Type B pancreatic cell (in vitro differentiated cells): Measurements from ENCODE around the gene B4GALT1. TPM values are rescaled to one million over a fixed set of nuclear protein-coding genes. Genes with fewer than 3 reads are reported as not detected.

Experiments used
- DNase-seq: peaks from one replicate; pipeline ENCODE4 v3.0.0; 2021; ENCODE audit warnings: mixed read lengths; ENCODE audit not compliant: unreplicated experiment; ENCODE audit errors: extremely low spot score
- H3K27ac Mint-ChIP-seq: 2 replicates; pipeline ENCODE4 v1.8.0; 2021; ENCODE audit warnings: mild to moderate bottlenecking, mixed read lengths
- H3K27me3 Mint-ChIP-seq: 2 replicates; pipeline ENCODE4 v1.8.0; 2021; ENCODE audit warnings: mixed read lengths
- H3K36me3 Mint-ChIP-seq: 2 replicates; pipeline ENCODE4 v1.8.0; 2021; ENCODE audit warnings: mixed read lengths
- H3K4me1 Mint-ChIP-seq: one replicate; pipeline ENCODE4 v1.8.0; 2021; ENCODE audit warnings: mixed read lengths; ENCODE audit not compliant: unreplicated experiment
- H3K4me3 Mint-ChIP-seq: 2 replicates; pipeline ENCODE4 v1.8.0; 2021; ENCODE audit warnings: mild to moderate bottlenecking, mixed read lengths
- H3K9me3 Mint-ChIP-seq: 2 replicates; pipeline ENCODE4 v1.8.0; 2021; ENCODE audit warnings: mixed read lengths
- CTCF ChIP-seq: fragments of 200-600 bp; sonication (generic); conservative IDR thresholded peaks from 2 replicates; pipeline ENCODE4 v1.5.0; 2021; ENCODE audit warnings: antibody characterized with exemption, mild to moderate bottlenecking
- total RNA-seq: library from RNA; stranded (reverse); gene quantifications from 2 replicates; pipeline ENCODE4 v1.2.1, GENCODE V29; 2021; ENCODE audit warnings: low replicate concordance

B4GALT1 gene
- total RNA-seq, 1 donor from 2014 or later = 91.9 TPM

DNA sequence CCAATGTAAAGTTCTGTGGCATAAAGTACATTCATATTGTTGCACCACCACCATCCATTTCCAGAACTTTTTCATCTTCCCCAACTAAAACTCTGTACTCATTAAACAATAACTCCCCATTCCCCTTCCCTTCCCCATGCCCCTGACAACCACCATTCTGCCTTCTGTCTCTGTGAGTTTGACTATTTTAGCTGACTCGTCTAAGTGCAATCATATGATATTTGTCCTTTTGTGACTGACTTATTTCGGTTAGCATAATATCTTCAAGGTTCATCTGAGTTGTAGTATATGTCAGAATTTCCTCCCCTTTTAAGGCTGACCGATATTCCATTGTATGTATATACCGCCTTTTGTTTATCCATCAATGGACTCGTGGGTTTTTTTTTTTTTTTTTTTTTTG, 61.6 kb downstream of the B4GALT1 start:
- no peak for TF ChIP-seq CTCF
- Mint-ChIP-seq H3K4me3 (no peak overlapping the region), H3K4me1 (peaks cover 20% of the 10 kb centered on the region), H3K9me3 (no peaks in the 10 kb centered on the region), H3K36me3 (no peaks in the 10 kb centered on the region), H3K27ac (peak overlapping the region; percentile 30), H3K27me3 (no peaks in the 10 kb centered on the region)
- no peak for DNase-seq

- TF ChIP-seq CTCF = no peak
- Mint-ChIP-seq H3K9me3 (no peaks in the 10 kb centered on the region), H3K27ac (peak overlapping the region; percentile 0), H3K4me3 (peak overlapping the region; percentile 7), H3K27me3 (no peaks in the 10 kb centered on the region), H3K36me3 (no peaks in the 10 kb centered on the region), H3K4me1 (peaks cover 20% of the 10 kb centered on the region)
- DNase-seq = no peak
Measured at GRCh38 chr9:33104401-33104800, 62.7 kb downstream of the B4GALT1 start.

- no peaks in the 10 kb centered on the region for H3K36me3 Mint-ChIP-seq
- no peak for DNase-seq
- H3K27me3 Mint-ChIP-seq = no peaks in the 10 kb centered on the region
- no peaks in the 10 kb centered on the region for H3K9me3 Mint-ChIP-seq
- peak overlapping the region; percentile 60 for H3K27ac Mint-ChIP-seq
- TF ChIP-seq CTCF = no peak
- peak overlapping the region; percentile 49 for H3K4me3 Mint-ChIP-seq
- H3K4me1 Mint-ChIP-seq = peaks cover 20% of the 10 kb centered on the region
Measured at GRCh38 chr9:33103501-33104281, 63.4 kb downstream of the B4GALT1 start.

GRCh38 chr9:33102551-33103210, 64.5 kb downstream of the B4GALT1 start:
- H3K9me3 Mint-ChIP-seq = no peaks in the 10 kb centered on the region
- TF ChIP-seq CTCF = no peak
- no peak for DNase-seq
- peak overlapping the region; percentile 77 for H3K27ac Mint-ChIP-seq
- H3K4me3 Mint-ChIP-seq = no peak overlapping the region
- H3K36me3 Mint-ChIP-seq = no peaks in the 10 kb centered on the region
- H3K4me1 Mint-ChIP-seq = peaks cover 16% of the 10 kb centered on the region
- no peaks in the 10 kb centered on the region for H3K27me3 Mint-ChIP-seq

DNA sequence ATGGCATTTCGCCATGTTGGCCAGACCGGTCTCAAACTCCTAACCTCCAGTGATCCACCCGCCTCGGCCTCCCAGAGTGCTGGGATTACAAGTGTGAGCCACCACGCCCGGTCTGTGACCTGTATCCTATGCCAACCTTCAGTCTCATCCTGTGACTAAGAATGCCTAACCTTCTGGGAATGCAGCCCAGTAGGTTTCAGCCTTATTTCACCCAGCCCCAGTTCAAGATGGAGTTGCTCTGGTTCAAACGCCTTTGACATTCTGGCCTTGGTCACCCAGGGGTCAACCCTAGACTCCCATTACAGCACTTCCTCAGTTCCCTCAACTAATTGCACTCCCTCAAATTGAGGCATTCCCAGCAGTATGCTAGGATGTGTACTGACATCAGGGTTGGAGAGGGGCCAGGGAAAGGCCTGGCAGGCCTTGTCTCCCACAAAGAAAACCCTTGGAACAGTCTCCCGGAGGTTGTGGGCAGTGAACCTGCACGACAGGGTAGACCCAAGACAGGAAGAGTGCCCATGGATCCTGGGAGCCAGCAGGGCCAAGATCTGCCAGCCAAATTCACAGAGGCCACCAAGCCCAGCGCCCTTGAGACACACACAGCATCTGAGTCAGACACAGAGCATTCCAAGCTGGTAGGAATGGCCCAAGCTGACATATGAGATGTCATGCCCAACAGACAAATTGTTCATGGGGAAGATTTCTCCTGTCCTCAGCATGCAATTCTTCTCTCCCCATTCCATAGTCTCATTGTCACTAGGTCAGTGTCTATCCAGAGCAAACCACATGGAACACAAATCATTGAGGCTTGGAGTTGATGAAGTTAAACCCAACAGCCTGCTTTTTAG, 65.8 kb downstream of the B4GALT1 start:
- peaks cover 11% of the 10 kb centered on the region for H3K4me1 Mint-ChIP-seq
- no peak for DNase-seq
- no peaks in the 10 kb centered on the region for H3K27me3 Mint-ChIP-seq
- no peaks in the 10 kb centered on the region for H3K9me3 Mint-ChIP-seq
- H3K4me3 Mint-ChIP-seq = no peak overlapping the region
- H3K36me3 Mint-ChIP-seq = no peaks in the 10 kb centered on the region
- peak overlapping the region; percentile 77 for H3K27ac Mint-ChIP-seq
- no peak for TF ChIP-seq CTCF
